IMR-90 (cell line): ENCODE data around the gene NRIP1. TPM values are rescaled to one million over a fixed set of nuclear protein-coding genes. Genes with fewer than 3 reads are reported as not detected.

Source experiments
- ATAC-seq: fragments of 200-7000 bp; cut with Tn5 transposase; 2 replicates; pipeline ENCODE4 v1.9.1; 2020; ENCODE audit warnings: low read depth, mild to moderate bottlenecking, moderate library complexity
- BruUV-seq: library from RNA; stranded (reverse); fragments of 400-500 nt; replicated peaks from 2 replicates; lab custom pipeline; 2021; lab: Mats Ljungman, UMichigan
- CTCF ChIA-PET: fragments of 300-600 bp; formaldehyde crosslinking; extraction: SDS; loops from one replicate; lab custom pipeline; 2021; ENCODE audit warnings: antibody characterized with exemption; lab: Yijun Ruan, JAX
- POLR2A ChIA-PET: fragments of 300-600 bp; sonication (Branson Sonifier 250); formaldehyde crosslinking; loops from one replicate; lab custom pipeline; 2022; ENCODE audit warnings: antibody characterized with exemption; ENCODE audit not compliant: unreplicated experiment; lab: Charles Lee
- DNase-seq: peaks from one replicate; pipeline ENCODE4 v3.0.0; 2013
- H2AFZ ChIP-seq: replicated peaks from 2 replicates; pipeline ENCODE3; 2013; ENCODE audit warnings: low read length, mild to moderate bottlenecking; ENCODE audit not compliant: poor library complexity
- H2AK5ac ChIP-seq: 2 replicates; pipeline ENCODE4 v1.6.1; 2013; ENCODE audit warnings: low read depth, low read length, inconsistent platforms
- H2AK9ac ChIP-seq: replicated peaks from 2 replicates; pipeline ENCODE3; 2013; ENCODE audit warnings: mild to moderate bottlenecking, low read depth, low read length, moderate library complexity; ENCODE audit not compliant: poor library complexity
- H2BK120ac ChIP-seq: 2 replicates; pipeline ENCODE4 v1.6.1; 2013; ENCODE audit warnings: low read depth, low read length, inconsistent platforms
- H2BK15ac ChIP-seq: 3 replicates; pipeline ENCODE4 v1.6.1; 2013; ENCODE audit warnings: low read depth, low read length, inconsistent platforms
- H2BK20ac ChIP-seq: 2 replicates; pipeline ENCODE4 v1.6.1; 2013; ENCODE audit warnings: low read depth, mild to moderate bottlenecking, inconsistent platforms, low read length, moderate library complexity
- H2BK5ac ChIP-seq: 2 replicates; pipeline ENCODE4 v1.6.1; 2013; ENCODE audit warnings: mild to moderate bottlenecking, low read depth, low read length, inconsistent platforms; ENCODE audit not compliant: poor library complexity, severe bottlenecking
- H3K14ac ChIP-seq: replicated peaks from 2 replicates; pipeline ENCODE4 v1.6.1; 2013; ENCODE audit warnings: low read depth, low read length, inconsistent platforms
- H3K18ac ChIP-seq: 2 replicates; pipeline ENCODE4 v1.6.1; 2013; ENCODE audit warnings: low read depth, low read length, control low read depth
- H3K23ac ChIP-seq: 2 replicates; pipeline ENCODE4 v1.6.1; 2013; ENCODE audit warnings: low read depth, low read length, inconsistent platforms
- H3K27ac ChIP-seq: 2 replicates; pipeline ENCODE4 v1.5.1; 2013; ENCODE audit warnings: mild to moderate bottlenecking, control low read depth, low read length; ENCODE audit not compliant: insufficient read depth
- H3K27me3 ChIP-seq: 2 replicates; pipeline ENCODE4 v1.6.1; 2013; ENCODE audit warnings: low read length; ENCODE audit not compliant: control insufficient read depth, insufficient read depth
- H3K36me3 ChIP-seq: 2 replicates; pipeline ENCODE4 v1.6.1; 2013; ENCODE audit warnings: low read length, mixed read lengths; ENCODE audit not compliant: control insufficient read depth, insufficient read depth
- H3K4ac ChIP-seq: 2 replicates; pipeline ENCODE4 v1.6.1; 2013; ENCODE audit warnings: low read depth, low read length, inconsistent platforms
- H3K4me1 ChIP-seq: 2 replicates; pipeline ENCODE4 v1.6.1; 2013; ENCODE audit warnings: low read length, mixed read lengths; ENCODE audit not compliant: control insufficient read depth, insufficient read depth
- H3K4me2 ChIP-seq: 2 replicates; pipeline ENCODE4 v1.6.1; 2013; ENCODE audit warnings: low read depth, mild to moderate bottlenecking, control low read depth, low read length, moderate library complexity
- H3K4me3 ChIP-seq: 2 replicates; pipeline ENCODE4 v1.5.1; 2013; ENCODE audit warnings: low read depth, mild to moderate bottlenecking, control low read depth, low read length, moderate library complexity; ENCODE audit not compliant: insufficient read depth
- H3K56ac ChIP-seq: 2 replicates; pipeline ENCODE4 v1.6.1; 2013; ENCODE audit warnings: low read length, inconsistent platforms; ENCODE audit not compliant: insufficient read depth; ENCODE audit errors: extremely low read depth
- H3K79me1 ChIP-seq, 2 experiments: 2 replicates each; pipeline ENCODE4 v1.6.1; 2013; ENCODE audit warnings: low read length in 2 of 2, inconsistent platforms in 1 of 2, low read depth in 1 of 2
- H3K9ac ChIP-seq: 2 replicates; pipeline ENCODE4 v1.6.1; 2013; ENCODE audit warnings: low read depth, low read length, control low read depth
- H3K9me1 ChIP-seq: 2 replicates; pipeline ENCODE4 v1.6.1; 2013; ENCODE audit warnings: low read length, inconsistent platforms; ENCODE audit not compliant: insufficient read depth
- H3K9me3 ChIP-seq: 2 replicates; pipeline ENCODE4 v1.6.1; 2013; ENCODE audit warnings: low read length; ENCODE audit not compliant: control insufficient read depth, insufficient read depth
- H4K20me1 ChIP-seq: 2 replicates; pipeline ENCODE4 v1.6.1; 2013; ENCODE audit warnings: low read length, inconsistent platforms; ENCODE audit not compliant: insufficient read depth
- H4K5ac ChIP-seq: 2 replicates; pipeline ENCODE4 v1.6.1; 2013; ENCODE audit warnings: mild to moderate bottlenecking, low read depth, low read length, control low read depth
- H4K8ac ChIP-seq, 2 experiments: 2 replicates each; pipeline ENCODE4 v1.6.1; 2013; ENCODE audit warnings: low read depth in 2 of 2, low read length in 2 of 2, control low read depth in 1 of 2, inconsistent platforms in 1 of 2
- H4K91ac ChIP-seq: 2 replicates; pipeline ENCODE4 v1.6.1; 2013; ENCODE audit warnings: low read depth, low read length, inconsistent platforms; ENCODE audit not compliant: insufficient read depth
- BHLHE40 ChIP-seq: fragments of 150-350 bp; IDR thresholded peaks from 2 replicates; pipeline ENCODE4 v1.6.1; 2016; ENCODE audit warnings: mild to moderate bottlenecking, low read depth, low read length
- CEBPB ChIP-seq: IDR thresholded peaks from 2 replicates; pipeline ENCODE4 v1.6.1; 2012; ENCODE audit warnings: low read depth, low read length, improper control_type of control experiment
- FOS ChIP-seq: fragments of 150-350 bp; IDR thresholded peaks from 2 replicates; pipeline ENCODE4 v1.6.1; 2016; ENCODE audit warnings: low read depth, low read length
- MAFK ChIP-seq: IDR thresholded peaks from 2 replicates; pipeline ENCODE4 v1.6.1; 2012; ENCODE audit warnings: low read depth, low read length, improper control_type of control experiment
- MAZ ChIP-seq: IDR thresholded peaks from 2 replicates; pipeline ENCODE4 v1.6.1; 2012; ENCODE audit warnings: low read depth, mild to moderate bottlenecking, low read length, improper control_type of control experiment, moderate library complexity, borderline replicate concordance
- MXI1 ChIP-seq: IDR thresholded peaks from 2 replicates; pipeline ENCODE4 v1.6.1; 2012; ENCODE audit warnings: low read depth, mild to moderate bottlenecking, low read length, moderate library complexity, borderline replicate concordance
- RCOR1 ChIP-seq: IDR thresholded peaks from 2 replicates; pipeline ENCODE4 v1.6.1; 2012; ENCODE audit warnings: mild to moderate bottlenecking, low read length, improper control_type of control experiment; ENCODE audit not compliant: insufficient replicate concordance
- RFX5 ChIP-seq: IDR thresholded peaks from 2 replicates; pipeline ENCODE4 v1.8.0; 2012; ENCODE audit warnings: low read depth, mild to moderate bottlenecking, low read length, moderate library complexity
- whole genome bisulfite sequencing, 2 experiments: methylation state at CpG; one replicate each; pipeline versions ENCODE4 v1.1.5 to v1.1.7; 2013; ENCODE audit warnings: missing lambda C conversion rate in 2 of 2; ENCODE audit not compliant: insufficient read length in 1 of 2; ENCODE audit errors: extremely low coverage in 2 of 2; 5-methylcytosine and 5-hydroxymethylcytosine counted together
- dilution Hi-C: fragments of 300-500 bp; cut with HindIII; formaldehyde crosslinking; loops from one replicate; pipeline ENCODE4 v1.14.3; 2018; ENCODE audit warnings: low sequenced_read_pairs; ENCODE audit not compliant: unreplicated experiment
- in situ Hi-C: fragments of 300-500 bp; cut with MboI; formaldehyde crosslinking; loops from 3 replicates; pipeline ENCODE4 v1.14.3; 2019; ENCODE audit warnings: low sequenced_read_pairs, inconsistent platforms, mixed read lengths
- intact Hi-C: fragments of 100-400 bp; cut with micrococcal nuclease; formaldehyde crosslinking; loops from 2 replicates; pipeline ENCODE4 v1.10.0; 2022
- polyA plus RNA-seq, 3 experiments: library from polyadenylated mRNA; depleted of rRNA; stranded (reverse); fragments of >200 nt; gene quantifications; 2 replicates each; pipeline ENCODE4 v1.2.3, GENCODE V29; 2012; ENCODE audit warnings: low replicate concordance in 1 of 3
- total RNA-seq: library from RNA; depleted of rRNA; stranded (reverse); fragments of >200 nt; gene quantifications from 2 replicates; pipeline ENCODE4 v1.2.3, GENCODE V29; 2012
- TF ChIP-seq, protein P1 (sequence below): fragments of 150-350 bp; IDR thresholded peaks from 2 replicates; pipeline ENCODE4 v1.6.1; 2017; ENCODE audit warnings: mild to moderate bottlenecking, antibody characterized with exemption, low read length, low read depth

The NRIP1 gene
- total and polyA plus RNA-seq, 2 of the 4 experiments (the other 2 are of a cell fraction), result 9.6 to 73.8 TPM

- no peak overlapping the region for H3K4me3 ChIP-seq
- no peak overlapping the region for H2AK5ac ChIP-seq
- CTCF ChIA-PET, result interaction anchor here (1.0 kb wide), 1 partner anchor 55 kb away, joined by 3 read pairs; no protein-coding TSS in a partner anchor
- H4K91ac ChIP-seq, result no peak overlapping the region
- no peaks in the 10 kb centered on the region for H3K27me3 ChIP-seq
- peaks cover 6% of the 10 kb centered on the region for H3K9me1 ChIP-seq
- no peaks in the 10 kb centered on the region for H3K36me3 ChIP-seq
- no peak overlapping the region for H2BK120ac ChIP-seq
- no peak overlapping the region for H3K14ac ChIP-seq
- H3K18ac ChIP-seq, result no peak overlapping the region
- no peak overlapping the region for H3K9ac ChIP-seq
- peaks cover 10% of the 10 kb centered on the region for H3K4me1 ChIP-seq
- H4K20me1 ChIP-seq, result peaks cover 82% of the 10 kb centered on the region
- H2BK20ac ChIP-seq, result no peak overlapping the region
- no peak overlapping the region for H3K4ac ChIP-seq
- no peak overlapping the region for H2AK9ac ChIP-seq
- no peak overlapping the region for H4K5ac ChIP-seq
- no peak for ATAC-seq
- no peak for TF ChIP-seq MAZ
- no peak for TF ChIP-seq RCOR1
- TF ChIP-seq, protein P1, sequence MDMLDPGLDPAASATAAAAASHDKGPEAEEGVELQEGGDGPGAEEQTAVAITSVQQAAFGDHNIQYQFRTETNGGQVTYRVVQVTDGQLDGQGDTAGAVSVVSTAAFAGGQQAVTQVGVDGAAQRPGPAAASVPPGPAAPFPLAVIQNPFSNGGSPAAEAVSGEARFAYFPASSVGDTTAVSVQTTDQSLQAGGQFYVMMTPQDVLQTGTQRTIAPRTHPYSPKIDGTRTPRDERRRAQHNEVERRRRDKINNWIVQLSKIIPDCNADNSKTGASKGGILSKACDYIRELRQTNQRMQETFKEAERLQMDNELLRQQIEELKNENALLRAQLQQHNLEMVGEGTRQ, result no peak
- TF ChIP-seq FOS, result no peak
- no peak for TF ChIP-seq RFX5
- TF ChIP-seq CEBPB, result no peak
- no peak for TF ChIP-seq BHLHE40
- TF ChIP-seq MXI1, result no peak
- no peak for TF ChIP-seq MAFK
- no peak overlapping the region for H2BK15ac ChIP-seq
- intact Hi-C loops, result no loop called here
- in situ Hi-C loops, result no loop called here
- no peak for DNase-seq
- no peaks in the 10 kb centered on the region for H3K9me3 ChIP-seq
- no peak overlapping the region for H3K27ac ChIP-seq
- H3K4me2 ChIP-seq, result no peak overlapping the region; the same call in none of the 2 replicates
- 93% methylated on average over 3 of the region's 4 CpGs; no CpG with 5 or more reads in 1 of the 2 experiments for WGBS, 2 experiments
- no peak overlapping the region for H2BK5ac ChIP-seq
- no peak overlapping the region for H3K23ac ChIP-seq
- H4K8ac ChIP-seq, result no peak overlapping the region
- no TSS peak for BruUV-seq
- POLR2A ChIA-PET, result no interaction called here
- no peak overlapping the region for H2AFZ ChIP-seq
- dilution Hi-C loops, result no loop called here
- peaks cover 0 to 50% of the 10 kb centered on the region in 2 experiments; a peak in 2 of 4 replicates for H3K79me1 ChIP-seq
- H3K56ac ChIP-seq, result no peak overlapping the region
Observed at GRCh38 chr21:15052459-15052763, 12.4 kb downstream of the NRIP1 start.
